ENCODE measurements around the gene TUBA4A. TPM values are rescaled to one million over a fixed set of nuclear protein-coding genes. Genes with fewer than 3 reads are reported as not detected.

The TUBA4A gene
- total RNA-seq, 4 donors from 2014 or later: 8.0 to 24.6 (median 9.4) TPM

DNA sequence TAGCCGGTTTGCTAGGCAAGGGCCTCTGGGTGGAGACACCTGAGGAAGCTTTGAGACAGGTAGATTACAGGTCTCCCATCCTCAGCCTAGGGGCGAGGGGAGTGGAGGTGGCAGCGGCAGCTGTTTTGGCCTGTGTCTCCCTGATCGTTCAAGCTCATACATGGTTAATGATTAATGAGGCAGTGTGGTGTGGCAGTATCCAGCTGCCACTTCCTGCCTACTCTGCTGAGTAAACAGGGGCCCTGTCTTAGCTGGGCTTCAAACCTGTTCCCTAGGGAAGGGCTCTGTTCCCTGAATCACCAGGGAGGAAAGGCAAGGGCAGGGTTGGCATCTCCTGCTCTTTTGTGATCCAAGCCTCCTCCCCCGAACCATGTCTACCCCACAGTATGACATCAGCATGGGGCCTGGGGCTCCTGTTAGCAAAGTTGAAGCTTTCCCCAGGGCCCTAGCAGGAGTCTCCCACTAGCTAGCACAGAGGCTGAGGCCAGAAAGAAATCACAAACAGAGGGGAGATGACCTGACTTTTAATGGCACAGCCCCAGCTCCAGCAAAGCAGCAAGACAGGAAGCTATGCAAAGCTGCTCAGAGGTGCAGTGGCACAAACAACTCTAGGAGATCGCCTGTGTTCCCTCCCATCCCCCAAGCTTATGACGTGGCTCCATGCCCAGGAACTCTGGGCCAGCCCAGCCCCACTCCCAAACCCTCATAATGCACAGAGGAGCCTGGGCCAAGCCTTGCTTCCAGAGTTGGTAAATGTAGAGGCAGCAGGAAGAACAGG, 4.3 kb downstream of the TUBA4A start:
- H3K9me3 ChIP-seq: no peaks in the 10 kb centered on the region
- TF ChIP-seq POLR2A (IDR thresholded peaks at IDR 0.05): no peak
- peak; percentile 59 to 66 for TF ChIP-seq EP300 (IDR thresholded peaks at IDR 0.05)
- H3K36me3 ChIP-seq: peaks cover 0 to 33% (median 0%) of the 10 kb centered on the region in 3 donors
- peak overlapping the region; percentile 38 to 84 (median 82) for H3K27ac ChIP-seq
- peaks cover 0 to 14% of the 10 kb centered on the region in 2 donors for H3K27me3 ChIP-seq
- H3K4me1 ChIP-seq: peaks cover 0 to 71% (median 40%) of the 10 kb centered on the region in 4 donors
- DNase-seq (ENCODE audit: low spot score in 2 of 2): peak; percentile 35 to 40
- WGBS, 2 donors: 26 to 27% methylated on average over 7 of the region's 7 CpGs
- H3K4me3 ChIP-seq: peak overlapping the region in 1 of 4 donors; percentile 24

DNA sequence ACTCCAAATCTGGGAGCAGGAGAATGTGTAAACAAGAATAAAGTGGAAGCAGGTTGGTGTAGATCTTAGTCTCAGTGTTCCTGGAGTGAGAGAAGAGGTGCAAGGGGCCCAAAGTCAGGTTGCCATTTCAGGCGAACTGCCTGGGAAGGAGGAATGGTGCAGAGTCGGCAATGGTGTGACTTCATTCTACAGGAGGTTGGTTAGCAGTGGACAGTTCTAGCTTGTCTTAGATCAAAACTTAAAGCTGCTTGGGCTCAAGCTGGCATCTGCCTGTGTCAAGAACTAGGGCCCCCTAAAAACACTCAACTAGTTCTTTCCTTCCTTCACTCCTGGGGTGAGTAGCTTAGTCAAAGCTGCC, 4.9 kb downstream of the TUBA4A start:
- whole genome bisulfite sequencing, 2 donors: 80 to 83% methylated on average over 2 of the region's 2 CpGs
- H3K4me1 ChIP-seq: peaks cover 0 to 70% (median 36%) of the 10 kb centered on the region in 4 donors
- H3K27ac ChIP-seq: peak overlapping the region; percentile 38 to 84 (median 82)
- H3K27me3 ChIP-seq: peaks cover 0 to 8% of the 10 kb centered on the region in 2 donors
- TF ChIP-seq, protein P1, sequence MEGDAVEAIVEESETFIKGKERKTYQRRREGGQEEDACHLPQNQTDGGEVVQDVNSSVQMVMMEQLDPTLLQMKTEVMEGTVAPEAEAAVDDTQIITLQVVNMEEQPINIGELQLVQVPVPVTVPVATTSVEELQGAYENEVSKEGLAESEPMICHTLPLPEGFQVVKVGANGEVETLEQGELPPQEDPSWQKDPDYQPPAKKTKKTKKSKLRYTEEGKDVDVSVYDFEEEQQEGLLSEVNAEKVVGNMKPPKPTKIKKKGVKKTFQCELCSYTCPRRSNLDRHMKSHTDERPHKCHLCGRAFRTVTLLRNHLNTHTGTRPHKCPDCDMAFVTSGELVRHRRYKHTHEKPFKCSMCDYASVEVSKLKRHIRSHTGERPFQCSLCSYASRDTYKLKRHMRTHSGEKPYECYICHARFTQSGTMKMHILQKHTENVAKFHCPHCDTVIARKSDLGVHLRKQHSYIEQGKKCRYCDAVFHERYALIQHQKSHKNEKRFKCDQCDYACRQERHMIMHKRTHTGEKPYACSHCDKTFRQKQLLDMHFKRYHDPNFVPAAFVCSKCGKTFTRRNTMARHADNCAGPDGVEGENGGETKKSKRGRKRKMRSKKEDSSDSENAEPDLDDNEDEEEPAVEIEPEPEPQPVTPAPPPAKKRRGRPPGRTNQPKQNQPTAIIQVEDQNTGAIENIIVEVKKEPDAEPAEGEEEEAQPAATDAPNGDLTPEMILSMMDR (IDR thresholded peaks at IDR 0.05): no peak
- no peak for TF ChIP-seq POLR2A (IDR thresholded peaks at IDR 0.05)
- TF ChIP-seq EP300 (IDR thresholded peaks at IDR 0.05): no peak
- peaks cover 0 to 33% (median 0%) of the 10 kb centered on the region in 3 donors for H3K36me3 ChIP-seq
- no peaks in the 10 kb centered on the region for H3K9me3 ChIP-seq
- peak overlapping the region in 1 of 4 donors; percentile 24 for H3K4me3 ChIP-seq
- DNase-seq (ENCODE audit: low spot score in 2 of 2): no peak

DNA sequence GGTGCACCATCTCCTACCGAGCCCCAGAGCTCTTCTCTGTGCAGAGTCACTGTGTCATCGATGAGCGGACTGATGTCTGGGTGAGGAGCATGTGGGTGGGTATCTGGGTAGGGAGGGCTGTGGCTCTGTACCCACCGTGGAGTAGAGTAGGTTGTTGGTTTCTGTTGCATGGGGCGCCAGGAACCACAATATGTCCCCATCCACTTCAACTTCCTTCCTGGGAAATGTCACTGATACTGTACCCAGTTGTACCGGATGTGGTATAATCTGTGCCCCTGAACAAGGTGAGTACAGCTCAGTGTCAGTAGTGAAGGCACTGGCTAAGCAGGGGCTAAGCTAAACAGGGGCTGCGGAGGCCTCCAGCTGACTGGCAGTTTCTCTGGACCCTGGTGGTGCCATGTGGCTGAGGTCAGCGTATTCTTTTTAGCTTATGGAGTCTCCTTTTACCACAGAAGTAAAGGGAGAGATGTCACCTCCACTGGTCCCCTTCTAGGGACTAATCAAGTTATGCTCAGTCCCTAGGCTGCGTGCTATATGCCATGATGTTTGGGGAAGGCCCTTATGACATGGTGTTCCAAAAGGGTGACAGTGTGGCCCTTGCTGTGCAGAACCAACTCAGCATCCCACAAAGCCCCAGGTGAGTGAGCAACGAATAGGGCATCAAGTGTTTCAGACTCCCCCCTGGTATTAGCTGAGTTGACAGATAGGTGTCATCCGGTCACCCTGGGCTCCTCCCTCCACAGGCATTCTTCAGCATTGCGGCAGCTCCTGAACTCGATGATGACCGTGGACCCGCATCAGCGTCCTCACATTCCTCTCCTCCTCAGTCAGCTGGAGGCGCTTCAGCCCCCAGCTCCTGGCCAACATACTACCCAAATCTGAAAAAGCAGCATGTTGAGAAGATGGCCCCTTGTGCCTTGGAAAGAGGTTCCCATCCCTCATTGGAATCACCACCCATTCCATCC, 5.8 kb downstream of the TUBA4A start:
- H3K36me3 ChIP-seq: peaks cover 0 to 33% (median 0%) of the 10 kb centered on the region in 3 donors
- H3K27ac ChIP-seq: peak overlapping the region in 3 of 4 donors; percentile 80 to 84 (median 84)
- H3K27me3 ChIP-seq: no peaks in the 10 kb centered on the region
- no peak overlapping the region for H3K4me3 ChIP-seq
- no peaks in the 10 kb centered on the region for H3K9me3 ChIP-seq
- DNase-seq (ENCODE audit: low spot score in 2 of 2): no peak
- WGBS, 2 donors: 85 to 89% methylated on average over 17 of the region's 17 CpGs
- H3K4me1 ChIP-seq: peaks cover 0 to 61% (median 33%) of the 10 kb centered on the region in 4 donors
- TF ChIP-seq EP300 (IDR thresholded peaks at IDR 0.05): no peak
- no peak for TF ChIP-seq POLR2A (IDR thresholded peaks at IDR 0.05)
- TF ChIP-seq, protein P1 (IDR thresholded peaks at IDR 0.05): no peak

DNA sequence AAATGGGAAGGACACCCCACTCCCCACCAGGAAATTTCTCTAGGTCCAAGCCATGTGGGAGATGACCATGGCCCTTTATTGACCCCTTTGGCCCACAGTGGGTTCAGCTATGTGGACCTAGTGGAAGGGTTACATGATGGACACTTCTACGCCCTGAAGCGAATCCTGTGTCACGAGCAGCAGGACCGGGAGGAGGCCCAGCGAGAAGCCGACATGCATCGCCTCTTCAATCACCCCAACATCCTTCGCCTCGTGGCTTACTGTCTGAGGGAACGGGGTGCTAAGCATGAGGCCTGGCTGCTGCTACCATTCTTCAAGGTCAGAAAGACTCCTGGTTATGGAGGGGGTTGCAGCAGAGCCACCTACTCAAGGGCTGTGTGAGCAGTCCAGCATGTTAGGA, 7.2 kb downstream of the TUBA4A start:
- Histone ChIP-seq H3K27me3 (no peaks in the 10 kb centered on the region), H3K36me3 (peaks cover 0 to 33% (median 0%) of the 10 kb centered on the region in 3 donors), H3K9me3 (no peaks in the 10 kb centered on the region), H3K4me1 (peaks cover 0 to 50% (median 30%) of the 10 kb centered on the region in 4 donors), H3K27ac (peak overlapping the region in 2 of 4 donors; percentile 67 to 94), H3K4me3 (no peak overlapping the region)
- WGBS, 2 donors: 89 to 93% methylated on average over 10 of the region's 10 CpGs
- no peak for DNase-seq (ENCODE audit: low spot score in 2 of 2)
- TF ChIP-seq, protein P1 (IDR thresholded peaks at IDR 0.05): no peak
- TF ChIP-seq POLR2A (IDR thresholded peaks at IDR 0.05): no peak
- TF ChIP-seq EP300 (IDR thresholded peaks at IDR 0.05): no peak

DNA sequence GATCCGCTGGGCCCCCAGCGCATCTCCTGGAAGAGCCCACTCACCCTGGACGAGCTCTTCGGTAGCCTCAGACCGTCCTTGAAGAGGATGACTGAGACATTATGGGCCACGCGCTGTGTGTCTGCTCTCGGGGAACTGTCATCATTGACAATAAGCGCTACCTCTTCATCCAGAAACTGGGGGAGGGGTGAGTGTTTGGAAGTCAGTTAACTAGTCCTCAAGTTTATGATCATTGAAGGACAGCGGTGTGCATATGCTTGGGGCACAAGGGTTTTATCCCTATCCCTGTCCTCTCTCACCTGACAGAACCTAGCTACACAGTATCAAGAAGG, 7.9 kb downstream of the TUBA4A start:
- 15 to 16% methylated on average over 9 to 10 of the region's 10 CpGs for WGBS, 2 donors
- TF ChIP-seq, protein P1 (IDR thresholded peaks at IDR 0.05): no peak
- no peak for TF ChIP-seq EP300 (IDR thresholded peaks at IDR 0.05)
- TF ChIP-seq POLR2A (IDR thresholded peaks at IDR 0.05): no peak
- Histone ChIP-seq H3K4me1 (peaks cover 0 to 49% (median 30%) of the 10 kb centered on the region in 4 donors), H3K27ac (peak overlapping the region; percentile 93 to 97 (median 94)), H3K36me3 (peaks cover 0 to 33% (median 0%) of the 10 kb centered on the region in 3 donors), H3K9me3 (no peaks in the 10 kb centered on the region), H3K4me3 (peak overlapping the region; percentile 76 to 94 (median 80)), H3K27me3 (no peaks in the 10 kb centered on the region)
- DNase-seq (ENCODE audit: low spot score in 2 of 2): no peak

All from tibial nerve (tissue), 4 donors.